H1 (cell line): ENCODE measurements around the gene TCF7L1. TPM values are rescaled to one million over a fixed set of nuclear protein-coding genes. Genes with fewer than 3 reads are reported as not detected.

Experiments
- CTCF ChIA-PET: fragments of 300-600 bp; sonication (Branson Sonifier 250); formaldehyde crosslinking; loops from one replicate; lab custom pipeline; 2021; ENCODE audit not compliant: partially characterized antibody; lab: Charles Lee
- POLR2A ChIA-PET: fragments of 300-600 bp; sonication (Branson Sonifier 250); formaldehyde crosslinking; loops from one replicate; lab custom pipeline; 2021; ENCODE audit warnings: inconsistent platforms; ENCODE audit not compliant: partially characterized antibody; lab: Charles Lee
- DNase-seq, 2 experiments: peaks; one replicate each; pipeline versions ENCODE4 v3.0.0 to v3.0.0-alpha.2; 2010 to 2022; ENCODE audit warnings: low spot score in 2 of 2, low read depth in 1 of 2, mixed read lengths in 1 of 2
- FAIRE-seq: peaks from 2 replicates; lab custom pipeline; 2011; peaks lifted over from hg19 to GRCh38; lab: Jason Lieb, UNC
- H2AFZ ChIP-seq: 2 replicates; pipeline ENCODE4 v1.8.1; 2012; ENCODE audit warnings: low read length, inconsistent platforms
- H2AK5ac ChIP-seq: 2 replicates; pipeline ENCODE4 v1.6.1; 2013; ENCODE audit warnings: low read depth, low read length
- H2BK120ac ChIP-seq: replicated peaks from 2 replicates; pipeline ENCODE3; 2013; ENCODE audit warnings: low read depth, low read length, inconsistent platforms
- H2BK12ac ChIP-seq: 2 replicates; pipeline ENCODE4 v1.6.1; 2013; ENCODE audit warnings: low read depth, low read length
- H2BK15ac ChIP-seq: 2 replicates; pipeline ENCODE4 v1.6.1; 2013; ENCODE audit warnings: low read length
- H2BK20ac ChIP-seq: 2 replicates; pipeline ENCODE4 v1.6.1; 2013; ENCODE audit warnings: low read length
- H2BK5ac ChIP-seq: 2 replicates; pipeline ENCODE4 v1.6.1; 2013; ENCODE audit warnings: low read depth, low read length
- H3K14ac ChIP-seq: 2 replicates; pipeline ENCODE4 v1.6.1; 2013; ENCODE audit warnings: inconsistent platforms; ENCODE audit not compliant: insufficient read length
- H3K18ac ChIP-seq: 2 replicates; pipeline ENCODE4 v1.6.1; 2013; ENCODE audit warnings: low read length; ENCODE audit errors: extremely low read depth
- H3K23ac ChIP-seq: 2 replicates; pipeline ENCODE4 v1.6.1; 2013; ENCODE audit warnings: inconsistent platforms; ENCODE audit not compliant: insufficient read length
- H3K23me2 ChIP-seq: 2 replicates; pipeline ENCODE4 v1.6.1; 2013; ENCODE audit warnings: low read depth, low read length
- H3K27ac ChIP-seq: 2 replicates; pipeline ENCODE4 v1.6.1; 2011; ENCODE audit warnings: low read depth, low read length, inconsistent platforms
- H3K27me3 ChIP-seq, 4 experiments: replicated peaks in 1 of 4; 1 replicate in 1 of 4; 2 replicates in 3 of 4; pipeline versions ENCODE4 v1.6.1 to v1.8.1; 2011 to 2013; ENCODE audit warnings: low read length in 3 of 4, mild to moderate bottlenecking in 3 of 4, inconsistent platforms in 2 of 4, mixed read lengths in 2 of 4, moderate library complexity in 1 of 4; ENCODE audit not compliant: control insufficient read depth in 3 of 4, insufficient read depth in 3 of 4; ENCODE audit errors: extremely low read depth in 1 of 4
- H3K36me3 ChIP-seq, 4 experiments: 2 replicates each; pipeline versions ENCODE4 v1.6.1 to v1.8.1; 2011 to 2013; ENCODE audit warnings: mild to moderate bottlenecking in 4 of 4, low read length in 3 of 4, moderate library complexity in 2 of 4, control low read depth in 1 of 4, inconsistent platforms in 1 of 4; ENCODE audit not compliant: insufficient read depth in 4 of 4, control insufficient read depth in 2 of 4
- H3K4ac ChIP-seq: replicated peaks from 2 replicates; pipeline ENCODE3; 2013; ENCODE audit warnings: low read length, low read depth, mixed read lengths, inconsistent platforms; ENCODE audit not compliant: insufficient read length
- H3K4me1 ChIP-seq, 4 experiments: replicated peaks in 1 of 4; 1 replicate in 1 of 4; 2 replicates in 3 of 4; pipeline versions ENCODE4 v1.6.1 to v1.8.1; 2011 to 2013; ENCODE audit warnings: low read length in 3 of 4, inconsistent platforms in 2 of 4, mixed read lengths in 1 of 4; ENCODE audit not compliant: insufficient read depth in 4 of 4, control insufficient read depth in 3 of 4
- H3K4me2 ChIP-seq, 2 experiments: 2 replicates each; pipeline versions ENCODE4 v1.6.1 to v1.8.1; 2011 to 2013; ENCODE audit warnings: low read depth in 2 of 2, low read length in 2 of 2, control low read depth in 1 of 2, inconsistent platforms in 1 of 2, mild to moderate bottlenecking in 1 of 2; ENCODE audit not compliant: insufficient read depth in 1 of 2
- H3K4me3 ChIP-seq, 4 experiments: fragments of 200-600, 300-600 bp in 1 of 4; sonication (generic), shearing (Covaris generic), sonication (Bioruptor Twin) in 1 of 4; 2 replicates each; pipeline versions ENCODE4 v1.5.1 to v1.8.1; 2011 to 2016; ENCODE audit warnings: low read length in 4 of 4, low read depth in 3 of 4, control low read depth in 2 of 4, inconsistent platforms in 2 of 4, mild to moderate bottlenecking in 2 of 4, mixed read lengths in 1 of 4, moderate library complexity in 1 of 4; ENCODE audit not compliant: insufficient read depth in 2 of 4; ENCODE audit errors: extremely low read depth in 1 of 4
- H3K56ac ChIP-seq: replicated peaks from 2 replicates; pipeline ENCODE3; 2013; ENCODE audit warnings: low read depth, mild to moderate bottlenecking, mixed read lengths, low read length, inconsistent platforms; ENCODE audit not compliant: insufficient read length
- H3K79me1 ChIP-seq: 2 replicates; pipeline ENCODE4 v1.6.1; 2013; ENCODE audit warnings: low read depth, low read length, control low read depth
- H3K79me2 ChIP-seq, 2 experiments: 2 replicates each; pipeline versions ENCODE4 v1.6.1 to v1.8.1; 2012 to 2013; ENCODE audit warnings: low read length in 2 of 2, mild to moderate bottlenecking in 2 of 2, inconsistent platforms in 1 of 2; ENCODE audit not compliant: insufficient read depth in 2 of 2, control insufficient read depth in 1 of 2
- H3K9ac ChIP-seq, 4 experiments: replicated peaks in 1 of 4; 1 replicate in 1 of 4; 2 replicates in 3 of 4; pipeline versions ENCODE4 v1.6.1 to v1.8.1; 2011 to 2013; ENCODE audit warnings: low read depth in 3 of 4, low read length in 3 of 4, control low read depth in 2 of 4, mild to moderate bottlenecking in 2 of 4, moderate library complexity in 2 of 4, inconsistent platforms in 1 of 4; ENCODE audit errors: extremely low read depth in 1 of 4
- H3K9me3 ChIP-seq, 2 experiments: 2 replicates each; pipeline versions ENCODE4 v1.6.1 to v1.8.1; 2012 to 2013; ENCODE audit warnings: mild to moderate bottlenecking in 2 of 2, moderate library complexity in 2 of 2, control low read depth in 1 of 2, inconsistent platforms in 1 of 2, low read depth in 1 of 2, low read length in 1 of 2, mixed read lengths in 1 of 2; ENCODE audit not compliant: insufficient read depth in 2 of 2
- H4K20me1 ChIP-seq, 2 experiments: replicated peaks in 1 of 2; 2 replicates each; pipeline versions ENCODE3 to v1.8.1; 2011 to 2013; ENCODE audit warnings: inconsistent platforms in 2 of 2, low read length in 2 of 2, mild to moderate bottlenecking in 1 of 2; ENCODE audit not compliant: insufficient read depth in 2 of 2, control insufficient read depth in 1 of 2
- H4K5ac ChIP-seq: 2 replicates; pipeline ENCODE4 v1.6.1; 2013; ENCODE audit warnings: low read length, low read depth, mixed read lengths, inconsistent platforms; ENCODE audit not compliant: insufficient read length
- H4K8ac ChIP-seq: 2 replicates; pipeline ENCODE4 v1.8.0; 2013; ENCODE audit warnings: mild to moderate bottlenecking, moderate library complexity, low read length, inconsistent platforms; ENCODE audit not compliant: insufficient read depth; ENCODE audit errors: extremely low read depth
- H4K91ac ChIP-seq: replicated peaks from 2 replicates; pipeline ENCODE3; 2013; ENCODE audit warnings: low read length, mixed read lengths, inconsistent platforms; ENCODE audit not compliant: insufficient read length
- CBX5 ChIP-seq: fragments of 300-800, 300-1000 bp; sonication (generic); IDR thresholded peaks from 2 replicates; pipeline ENCODE4 v1.7.1; 2016; ENCODE audit warnings: antibody characterized with exemption, low read length, low read depth
- CTCF ChIP-seq, 3 experiments: IDR thresholded peaks; 1 replicate in 2 of 3; 2 replicates in 1 of 3; pipeline versions ENCODE4 v1.5.1 to v1.6.1; 2011; ENCODE audit warnings: low read length in 3 of 3, mild to moderate bottlenecking in 3 of 3, inconsistent platforms in 2 of 3, low read depth in 1 of 3, moderate library complexity in 1 of 3; ENCODE audit not compliant: insufficient read depth in 1 of 3; ENCODE audit errors: control extremely low read depth in 1 of 3
- GABPA ChIP-seq: IDR thresholded peaks from 2 replicates; pipeline ENCODE4 v1.6.1; 2011; ENCODE audit warnings: mild to moderate bottlenecking, low read length, moderate library complexity, borderline replicate concordance; ENCODE audit not compliant: insufficient read depth
- HDAC2 ChIP-seq, 2 experiments: fragments of 300-600 bp in 1 of 2; sonication (generic) in 1 of 2; IDR thresholded peaks; 2 replicates each; pipeline ENCODE4 v1.6.1; 2011 to 2012; ENCODE audit warnings: low read depth in 2 of 2, low read length in 2 of 2, mild to moderate bottlenecking in 2 of 2, moderate library complexity in 2 of 2, borderline replicate concordance in 1 of 2, inconsistent platforms in 1 of 2
- PHF8 ChIP-seq: fragments of 200-600 bp; sonication (generic); conservative IDR thresholded peaks from 2 replicates; pipeline ENCODE4 v1.7.1; 2012; ENCODE audit warnings: low read depth, mild to moderate bottlenecking, inconsistent platforms, low read length, moderate library complexity
- RAD21 ChIP-seq, 2 experiments: IDR thresholded peaks in 1 of 2; conservative IDR thresholded peaks in 1 of 2; 2 replicates each; pipeline ENCODE4 v1.6.1; 2011; ENCODE audit warnings: low read depth in 2 of 2, low read length in 2 of 2, improper control_type of control experiment in 1 of 2, inconsistent platforms in 1 of 2, mild to moderate bottlenecking in 1 of 2, moderate library complexity in 1 of 2
- SAP30 ChIP-seq: fragments of 300-600 bp; sonication (generic); IDR thresholded peaks from 2 replicates; pipeline ENCODE4 v1.7.1; 2012; ENCODE audit warnings: low read length, moderate library complexity, mild to moderate bottlenecking, inconsistent platforms; ENCODE audit not compliant: insufficient read depth, insufficient replicate concordance
- SP4 ChIP-seq: IDR thresholded peaks from 2 replicates; pipeline ENCODE4 v1.6.1; 2012; ENCODE audit warnings: low read length, inconsistent platforms
- TEAD4 ChIP-seq: IDR thresholded peaks from 2 replicates; pipeline ENCODE4 v1.6.1; 2012; ENCODE audit warnings: low read depth, low read length, inconsistent platforms, mixed read lengths
- WGBS, 2 experiments: shearing (Covaris generic) in 1 of 2; methylation state at CpG; one replicate each; pipeline versions ENCODE4 v1.1.6 to v1.1.7; 2013 to 2015; ENCODE audit warnings: low lambda C conversion rate in 2 of 2, mixed read lengths in 2 of 2, inconsistent platforms in 1 of 2, low coverage in 1 of 2, missing lambda C conversion rate in 1 of 2; ENCODE audit not compliant: insufficient replicate concordance in 2 of 2, insufficient coverage in 1 of 2, insufficient read length in 1 of 2; ENCODE audit errors: extremely low coverage in 1 of 2, missing lambda C conversion rate in 1 of 2; 5-methylcytosine and 5-hydroxymethylcytosine counted together
- polyA plus RNA-seq, 7 experiments: library from polyadenylated mRNA; depleted of rRNA in 3 of 7; stranded (reverse) in 5 of 7; unstranded in 2 of 7; fragments of >200 nt in 5 of 7; fragments of 200-250 nt in 2 of 7; gene quantifications; 1 replicate in 5 of 7; 2 replicates in 1 of 7; 4 replicates in 1 of 7; pipeline versions ENCODE4 v1.2.1 to v1.2.3, GENCODE V29; 2011 to 2013; ENCODE audit warnings: missing spikeins in 2 of 7, mixed read lengths in 2 of 7
- total RNA-seq: library from RNA; stranded (reverse); fragmentation: NEBNext Ultra II Directional; extraction: Animal tissue kit (Norgen Biotek cat#: 25700); gene quantifications from 2 replicates; pipeline ENCODE4 v1.2.1, GENCODE V29; 2021

Gene TCF7L1
- total and polyA plus RNA-seq, 2 of the 8 experiments (the other 6 are each of a cell fraction or from before 2014, with no cell fraction given), result 27.5 to 108 TPM

DNA sequence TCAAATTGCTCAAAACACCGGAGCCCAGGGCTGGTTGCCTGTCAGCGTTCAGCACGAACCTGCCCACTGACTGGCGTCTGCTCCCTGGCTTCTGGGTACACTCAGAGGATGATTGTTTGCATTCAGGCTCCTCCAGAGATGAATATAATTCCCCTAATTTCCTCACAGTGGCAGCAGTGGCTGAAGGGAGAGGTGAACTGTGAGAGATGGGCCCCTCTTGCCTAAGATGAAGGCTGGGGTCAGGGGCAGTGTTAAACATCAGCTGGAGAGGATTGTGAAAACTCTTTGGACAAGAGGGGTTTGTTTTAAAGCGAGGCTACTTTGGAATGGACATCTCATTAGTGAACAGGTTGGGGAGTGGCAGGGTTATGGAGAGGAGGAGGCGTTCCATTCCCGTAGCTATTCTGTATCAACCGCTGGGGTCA is 31.0 kb downstream of the TCF7L1 start:
- Histone ChIP-seq H4K91ac (no peak overlapping the region), H2AK5ac (no peak overlapping the region), H3K4me2 (peak overlapping the region in 1 of 2 experiments; percentile 1; a peak in 2 of 4 replicates), H3K79me1 (peaks cover 31% of the 10 kb centered on the region), H2BK12ac (no peak overlapping the region), H4K8ac (no peak overlapping the region), H2AFZ (no peak overlapping the region), H2BK15ac (no peak overlapping the region), H3K27ac (no peak overlapping the region), H4K20me1 (peaks cover 51 to 54% of the 10 kb centered on the region in 2 experiments), H3K4ac (no peak overlapping the region), H2BK5ac (no peak overlapping the region), H2BK120ac (no peak overlapping the region), H3K4me1 (peaks cover 14 to 37% (median 27%) of the 10 kb centered on the region in 4 experiments), H3K36me3 (peaks cover 0 to 8% (median 0%) of the 10 kb centered on the region in 4 experiments; a peak in 2 of 8 replicates), H3K23me2 (no peaks in the 10 kb centered on the region), H3K9ac (no peak overlapping the region), H3K18ac (no peak overlapping the region), H3K14ac (no peak overlapping the region), H2BK20ac (no peak overlapping the region), H3K56ac (no peak overlapping the region), H3K23ac (no peak overlapping the region), H3K27me3 (no peaks in the 10 kb centered on the region; a peak in 1 of 7 replicates), H3K4me3 (no peak overlapping the region), H3K79me2 (peaks cover 16 to 99% of the 10 kb centered on the region in 2 experiments), H3K9me3 (no peaks in the 10 kb centered on the region), H4K5ac (no peak overlapping the region)
- CTCF ChIA-PET, result interaction anchor here (1.1 to 6.8 kb wide), 9 partner anchors 12 to 136 kb away, joined by 3 to 57 read pairs (median 6); no protein-coding TSS in a partner anchor
- POLR2A ChIA-PET, result interaction anchor here (1.2 to 4.6 kb wide), 5 partner anchors 11 to 29 kb away, joined by 6 to 23 read pairs (median 9); no protein-coding TSS in a partner anchor
- no peak for DNase-seq
- WGBS, 2 experiments, result 81% methylated on average over 8 of the region's 8 CpGs; no CpG with 5 or more reads in 1 of the 2 experiments
- no peak for FAIRE-seq
- TF ChIP-seq CBX5 (no peak), PHF8 (no peak), SAP30 (no peak), GABPA (no peak), SP4 (no peak), RAD21 (IDR thresholded peaks at IDR 0.05 in 1 of 2, conservative IDR thresholded peaks at IDR 0.05 in 1 of 2; ENCODE audit: low read depth in 2 of 2, low read length in 2 of 2) (peak; percentile 19 to 29; a peak in 3 of 4 replicates), CTCF (IDR thresholded peaks at IDR 0.05; ENCODE audit: control extremely low read depth in 1 of 3, insufficient read depth in 1 of 3, low read depth in 1 of 3, low read length in 3 of 3) (0 out of 4 replicates have a peak, but pooled peaks of 1 of the 3 experiments have one; percentile 0), TEAD4 (no peak), HDAC2 (IDR thresholded peaks at IDR 0.05; ENCODE audit: borderline replicate concordance in 1 of 2, low read depth in 2 of 2, low read length in 2 of 2) (no peak)
